Head of caudate nucleus (tissue), 42 donors: Measurements from ENCODE around the gene CNTD1.
"Not testable (repeated sequence)": the region's sequence is repeated elsewhere in the genome, so short reads cannot be mapped to it uniquely, and the experiment has no call there.

Source experiments
- DNase-seq, 42 donors: peaks; one replicate each; pipeline versions ENCODE4 v3.0.0 to v3.0.0-alpha.2; 2020 to 2021; ENCODE audit warnings: mixed read lengths in 7 of 42
- intact Hi-C: fragments of 100-400 bp; cut with DNase I; formaldehyde crosslinking; loops from one replicate; pipeline ENCODE4 v1.15.0; 2022

CNTD1 gene

GRCh38 chr17:42833767-42834422, 35.2 kb downstream of the CNTD1 start:
- peak in 3 of 42 donors; percentile 15 to 19 (median 19) for DNase-seq
- intact Hi-C loops: no loop called here

GRCh38 chr17:42835732-42836131, 37.1 kb downstream of the CNTD1 start:
- DNase-seq: no peak
- intact Hi-C loops: no loop called here

- DNase-seq: no peak
- intact Hi-C loops: loop anchor here (10.0 kb wide), 2 partner anchors 93 to 153 kb away; partner anchors contain the start of gene RPL27
Observed at GRCh38 chr17:42841975-42842685, 43.5 kb downstream of the CNTD1 start.

- peak in 25 of 42 donors; percentile 17 to 76 (median 50) for DNase-seq
- intact Hi-C loops: loop anchor here (10.0 kb wide), 2 partner anchors 91 to 151 kb away; partner anchors contain the start of gene RPL27
Observed at GRCh38 chr17:42843358-42843934, 44.8 kb downstream of the CNTD1 start.

- intact Hi-C loops: loop anchor here (10.0 kb wide), 2 partner anchors 91 to 151 kb away; partner anchors contain the start of gene RPL27
- no peak for DNase-seq
Observed at GRCh38 chr17:42844271-42844670, 45.6 kb downstream of the CNTD1 start, which contains the start of gene AOC2. Gene AOC2, plus strand, starts transcription at chr17:42844580. Its CDS starts 47 bp downstream, at chr17:42844627.

GRCh38 chr17:42844761-42845555, 46.3 kb downstream of the CNTD1 start:
- DNase-seq: no peak
- intact Hi-C loops: loop anchor here (10.0 kb wide), 2 partner anchors 90 to 150 kb away; partner anchors contain the start of gene RPL27

GRCh38 chr17:42845556-42845917, 46.9 kb downstream of the CNTD1 start:
- intact Hi-C loops: loop anchor here (10.0 kb wide), 2 partner anchors 89 to 149 kb away; partner anchors contain the start of gene RPL27

GRCh38 chr17:42845918-42846593, 47.4 kb downstream of the CNTD1 start:
- intact Hi-C loops: loop anchor here (10.0 kb wide), 2 partner anchors 89 to 149 kb away; partner anchors contain the start of gene RPL27
- DNase-seq: no peak

More at GRCh38 chr17:42845556-42845917, 46.9 kb downstream of the CNTD1 start:
- DNase-seq: no peak

GRCh38 chr17:42846594-42847280, 48.1 kb downstream of the CNTD1 start:
- DNase-seq: no peak
- intact Hi-C loops: loop anchor here (10.0 kb wide), 2 partner anchors 88 to 148 kb away; partner anchors contain the start of gene RPL27

GRCh38 chr17:42848093-42848492, 49.4 kb downstream of the CNTD1 start:
- intact Hi-C loops: loop anchor here (10.0 kb wide), 2 partner anchors 87 to 147 kb away; partner anchors contain the start of gene RPL27
- DNase-seq: no peak

GRCh38 chr17:42849031-42849430, 50.4 kb downstream of the CNTD1 start:
- intact Hi-C loops: loop anchor here (10.0 kb wide), 2 partner anchors 86 to 146 kb away; partner anchors contain the start of gene RPL27

GRCh38 chr17:42849451-42850181, 51.0 kb downstream of the CNTD1 start:
- DNase-seq: no peak
- intact Hi-C loops: loop anchor here (10.0 kb wide), 2 partner anchors 85 to 145 kb away; partner anchors contain the start of gene RPL27

More at GRCh38 chr17:42849031-42849430, 50.4 kb downstream of the CNTD1 start:
- DNase-seq: no peak

- DNase-seq: no peak
- intact Hi-C loops: no loop called here
Observed at GRCh38 chr17:42850954-42851353, 52.3 kb downstream of the CNTD1 start, which contains the start of gene AOC3. Gene AOC3, plus strand, starts transcription at chr17:42851199. Its CDS starts 145 bp downstream, at chr17:42851344.

- DNase-seq, intact Hi-C loops: not testable (repeated sequence)
Observed at GRCh38 chr17:42851371-42852240, 52.9 kb downstream of the CNTD1 start.

GRCh38 chr17:42852351-42852750, 53.7 kb downstream of the CNTD1 start:
- no peak for DNase-seq
- intact Hi-C loops: no loop called here

- intact Hi-C loops: no loop called here
- DNase-seq: no peak
Observed at GRCh38 chr17:42853004-42853403, 54.3 kb downstream of the CNTD1 start.
